HG03575 (cell line): Measurements from ENCODE around the gene IER2.

ENCODE experiments used
- ATAC-seq: cut with Tn5 transposase; IDR thresholded peaks from one replicate; pipeline ENCODE4 v1.9.1; 2021; ENCODE audit not compliant: unreplicated experiment, insufficient number of reproducible peaks, low FRiP score; ENCODE audit errors: extremely low read depth

IER2 gene, protein sequence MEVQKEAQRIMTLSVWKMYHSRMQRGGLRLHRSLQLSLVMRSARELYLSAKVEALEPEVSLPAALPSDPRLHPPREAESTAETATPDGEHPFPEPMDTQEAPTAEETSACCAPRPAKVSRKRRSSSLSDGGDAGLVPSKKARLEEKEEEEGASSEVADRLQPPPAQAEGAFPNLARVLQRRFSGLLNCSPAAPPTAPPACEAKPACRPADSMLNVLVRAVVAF

DNA sequence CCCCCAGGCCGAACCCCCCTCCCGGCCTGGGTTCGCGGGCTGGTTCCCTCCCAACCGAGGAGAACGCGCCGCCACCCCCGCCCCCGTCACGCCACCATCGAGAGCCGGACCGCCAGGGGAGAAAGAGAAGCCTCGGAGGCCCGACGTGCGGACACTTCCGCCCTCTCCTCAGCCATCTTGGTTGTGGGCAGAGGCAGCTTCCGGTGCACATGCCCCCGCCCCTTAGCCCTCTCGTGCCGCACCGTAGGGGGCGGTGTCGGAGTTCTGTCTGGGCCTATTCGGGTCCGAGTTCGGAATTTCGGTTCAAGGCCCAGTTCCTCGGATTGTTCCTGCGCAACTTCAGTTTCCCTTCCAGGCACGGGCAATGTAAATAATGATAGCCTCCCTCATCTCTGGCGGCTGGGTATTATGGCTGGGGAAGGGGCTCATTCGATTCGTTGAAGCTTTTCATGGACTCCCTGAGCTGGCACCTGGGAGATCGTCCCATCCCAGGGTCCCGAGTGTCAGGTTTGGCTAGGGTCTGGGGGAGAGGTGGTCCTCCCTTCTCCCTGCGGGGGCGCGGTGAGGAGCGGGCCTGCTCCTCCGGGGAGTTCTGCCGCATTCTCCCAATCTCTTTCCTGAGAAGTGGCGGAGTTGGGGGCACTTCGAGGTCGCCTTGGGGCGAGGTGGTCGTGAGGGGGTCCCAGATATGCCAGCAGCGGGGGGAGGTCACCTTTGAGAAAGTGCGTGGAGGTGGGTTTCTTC, at the start of gene IER2, which contains the start of gene STX10:
Gene IER2 (plus strand): TSS at position 225 of the 744 bp plus-strand sequence. CDS start 2,776 bp downstream, outside the sequence.
Gene STX10 (minus strand): TSS at position 189 of the 744 bp plus-strand sequence. CDS start 202 bp downstream, outside the sequence.
- no peak for ATAC-seq

DNA sequence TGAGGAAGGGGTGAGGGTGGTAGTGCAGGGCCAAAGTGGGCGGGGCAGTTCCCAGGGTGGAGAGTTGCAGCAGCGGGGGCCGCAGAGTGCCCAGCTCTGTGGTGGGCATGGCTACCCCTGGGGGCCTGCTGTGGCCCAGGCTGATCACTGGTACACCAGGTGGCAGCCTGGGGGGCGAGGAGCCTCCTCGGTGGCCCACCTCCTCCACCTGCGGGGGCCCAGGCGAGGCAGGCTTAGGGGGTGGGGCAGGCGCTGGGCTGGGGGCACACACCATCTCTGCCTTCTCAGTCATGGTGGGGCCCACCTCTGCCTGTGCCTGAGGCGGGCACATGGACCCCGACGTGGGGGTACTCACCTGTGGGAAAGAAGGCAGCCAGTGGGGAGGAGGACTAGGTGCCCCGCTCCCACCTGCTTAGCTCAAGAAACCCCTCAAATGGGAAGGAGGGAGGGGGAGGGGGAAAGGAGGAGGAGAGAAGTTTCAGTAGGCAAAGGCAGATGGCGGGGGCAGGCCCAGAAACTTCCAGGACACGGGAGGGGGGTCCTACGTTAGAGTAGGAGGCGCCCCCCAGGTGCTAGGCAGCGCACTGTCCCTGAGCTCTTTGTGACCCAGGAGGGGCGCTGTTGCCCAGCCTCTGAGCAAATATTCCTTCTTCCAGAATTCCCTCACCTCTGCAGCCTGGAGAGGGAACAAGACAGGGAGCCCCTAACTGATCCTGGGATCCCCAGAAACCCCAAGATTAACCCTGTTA, 49.2 kb upstream of the IER2 start:
- no peak for ATAC-seq

DNA sequence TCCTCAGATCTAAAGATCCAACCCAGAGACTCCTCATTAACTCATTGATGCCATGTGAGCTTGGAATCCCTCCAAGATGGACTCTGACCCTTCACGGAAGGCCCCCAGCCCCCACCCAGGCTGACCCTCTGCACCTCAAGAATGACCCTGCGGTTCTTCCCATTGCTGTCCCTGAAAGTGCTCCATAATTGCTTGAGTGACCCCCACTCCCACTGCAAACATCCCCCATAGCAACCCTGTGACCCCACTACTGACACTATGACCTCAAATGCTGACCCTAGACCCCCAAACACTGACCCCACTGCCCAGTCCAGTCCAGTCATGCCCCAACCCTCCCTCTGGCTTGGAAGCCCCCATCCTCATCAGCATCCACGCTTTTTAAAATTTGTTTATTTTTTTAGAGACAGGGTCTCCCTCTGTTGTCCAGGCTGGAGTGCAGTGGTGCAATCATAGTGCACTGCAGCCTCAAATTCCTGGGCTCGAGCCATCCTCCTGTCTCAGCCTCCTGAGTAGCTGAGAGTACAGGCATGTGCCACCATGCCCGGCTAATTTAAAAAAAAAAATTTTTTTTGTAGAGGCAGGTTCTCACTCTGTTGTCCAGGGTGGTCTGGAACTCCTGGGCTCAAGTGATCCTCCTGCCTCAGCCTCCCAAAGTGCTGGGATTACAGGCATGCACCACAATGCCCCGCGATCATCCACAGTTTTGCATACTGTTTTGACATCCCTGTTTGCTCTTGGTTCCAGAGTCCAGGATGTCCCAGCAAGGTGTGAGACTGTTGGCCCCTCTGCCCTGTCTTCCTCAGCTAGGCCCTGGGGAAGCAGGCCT, 48.4 kb upstream of the IER2 start:
- no peak for ATAC-seq

DNA sequence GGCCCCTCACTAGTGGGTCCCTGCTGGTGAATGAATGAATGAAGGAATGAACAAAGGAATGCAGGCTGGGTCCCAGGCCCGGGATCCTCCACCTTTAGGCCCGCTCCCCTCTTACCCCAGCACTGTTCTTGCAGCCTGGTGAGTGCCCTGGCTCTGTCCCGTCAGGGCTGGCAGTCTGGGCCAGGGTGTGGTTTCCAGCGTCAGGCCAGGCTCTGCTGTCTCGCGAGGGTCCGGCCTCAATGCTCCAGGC, 47.9 kb upstream of the IER2 start:
- ATAC-seq: no peak

DNA sequence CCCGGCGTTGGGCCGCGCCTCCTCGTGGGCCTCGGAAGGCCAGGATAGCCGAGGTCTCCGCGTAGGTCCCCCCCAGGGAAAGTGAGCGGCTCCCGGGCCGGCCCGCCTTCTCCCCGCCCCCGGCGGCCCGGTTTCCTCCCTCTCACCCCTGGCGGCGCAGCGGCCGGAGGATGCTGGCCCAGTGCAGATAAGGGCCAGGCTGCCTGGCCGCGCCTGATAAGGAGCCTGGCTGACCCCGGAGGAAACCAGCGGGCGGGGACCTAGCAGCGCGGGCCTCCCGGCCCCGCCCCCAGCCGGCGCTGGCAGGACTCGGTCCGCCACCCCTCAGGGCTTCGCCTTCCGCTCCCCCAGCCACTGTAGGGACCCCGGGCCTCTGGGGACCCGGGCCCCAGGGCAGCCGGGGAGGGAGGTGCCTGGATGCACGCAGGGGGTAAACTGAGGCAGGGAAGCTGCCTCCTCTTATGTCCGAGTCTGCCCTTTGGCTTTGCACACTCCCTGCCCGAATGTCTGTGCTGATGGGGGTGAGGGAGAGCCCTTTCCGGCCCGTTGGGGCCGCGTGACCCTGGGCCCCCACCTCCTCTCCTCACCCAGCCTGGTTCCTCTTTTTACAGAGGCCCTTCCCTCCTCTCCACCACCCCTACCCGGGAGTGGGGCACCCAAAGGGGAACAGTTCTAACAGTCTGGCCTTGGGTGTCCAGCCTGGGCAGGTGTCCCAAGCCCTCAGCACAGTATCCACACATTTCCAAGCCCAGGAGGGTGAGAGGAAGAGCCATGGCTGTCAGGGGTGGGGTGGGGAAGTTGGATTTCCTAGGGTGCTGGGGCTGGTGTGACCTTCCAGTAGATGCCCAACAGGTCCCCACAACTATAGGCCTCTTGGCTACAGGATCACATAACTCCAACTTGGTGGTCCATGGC, 47.3 kb upstream of the IER2 start, which contains the start of gene LYL1:
Gene LYL1 (minus strand): TSS at position 193 of the 915 bp plus-strand sequence. CDS start 1,687 bp downstream, outside the sequence.
- no peak for ATAC-seq

DNA sequence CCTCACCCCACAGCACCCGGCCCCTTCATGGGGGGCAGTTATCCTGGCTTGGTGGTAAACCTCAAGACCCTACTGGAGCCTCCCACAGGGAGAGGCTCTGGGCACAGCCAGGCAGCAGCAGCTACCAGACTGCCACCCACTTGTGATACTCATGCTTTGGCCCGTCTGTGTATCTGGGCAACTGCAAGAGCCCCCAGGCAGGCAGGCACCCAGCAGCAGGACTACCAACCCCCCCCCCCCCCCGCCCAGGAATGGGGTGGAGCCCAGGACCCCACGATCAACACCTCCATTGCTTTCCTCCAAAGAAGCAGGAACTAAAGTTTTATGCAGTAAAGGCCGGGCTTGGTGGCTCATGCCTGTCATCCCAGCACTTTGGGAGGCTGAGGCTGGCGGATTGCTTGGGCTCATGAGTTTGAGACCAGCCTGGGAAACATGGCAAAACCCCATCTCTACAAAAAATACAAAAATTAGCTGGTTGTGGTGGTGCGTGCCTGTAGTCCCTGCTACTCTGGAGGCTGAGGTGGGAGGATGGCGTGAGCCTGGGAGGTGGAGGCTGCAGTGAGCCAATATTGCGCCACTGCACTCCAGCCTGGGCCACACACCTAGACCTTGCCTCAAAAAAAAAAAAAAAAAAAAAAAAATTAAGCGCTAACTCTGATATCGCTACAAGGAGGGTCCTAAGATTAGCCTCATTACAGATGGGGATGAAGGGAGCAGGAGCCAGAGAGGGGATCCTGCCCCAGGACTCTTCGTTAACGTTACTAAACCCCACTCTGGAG, 46.4 kb upstream of the IER2 start:
- ATAC-seq: no peak

DNA sequence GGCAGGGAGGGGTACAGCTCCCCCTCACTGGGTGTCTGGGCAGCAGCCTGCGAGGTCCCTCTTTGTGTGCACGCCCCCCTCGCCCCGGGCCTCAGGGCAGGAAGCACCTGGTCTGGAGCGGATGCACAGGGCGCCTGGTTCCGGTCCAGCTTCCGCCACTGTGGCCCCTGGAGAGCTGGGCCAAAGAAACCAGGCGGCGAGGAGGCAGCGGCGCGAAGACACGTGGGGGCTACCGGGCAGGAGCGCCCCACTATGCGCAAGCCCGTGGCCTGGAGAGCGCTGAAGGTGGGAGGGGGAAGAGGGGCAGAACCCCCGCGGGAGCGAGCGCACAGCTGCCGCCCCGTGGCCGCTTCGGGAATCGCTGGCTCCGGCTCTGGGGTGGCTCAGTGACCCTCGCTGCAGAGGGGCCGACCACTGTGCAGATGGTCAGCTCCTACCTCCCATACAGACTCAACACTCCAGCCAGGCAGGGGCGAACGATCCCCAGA, 45.8 kb upstream of the IER2 start:
- ATAC-seq: no peak

DNA sequence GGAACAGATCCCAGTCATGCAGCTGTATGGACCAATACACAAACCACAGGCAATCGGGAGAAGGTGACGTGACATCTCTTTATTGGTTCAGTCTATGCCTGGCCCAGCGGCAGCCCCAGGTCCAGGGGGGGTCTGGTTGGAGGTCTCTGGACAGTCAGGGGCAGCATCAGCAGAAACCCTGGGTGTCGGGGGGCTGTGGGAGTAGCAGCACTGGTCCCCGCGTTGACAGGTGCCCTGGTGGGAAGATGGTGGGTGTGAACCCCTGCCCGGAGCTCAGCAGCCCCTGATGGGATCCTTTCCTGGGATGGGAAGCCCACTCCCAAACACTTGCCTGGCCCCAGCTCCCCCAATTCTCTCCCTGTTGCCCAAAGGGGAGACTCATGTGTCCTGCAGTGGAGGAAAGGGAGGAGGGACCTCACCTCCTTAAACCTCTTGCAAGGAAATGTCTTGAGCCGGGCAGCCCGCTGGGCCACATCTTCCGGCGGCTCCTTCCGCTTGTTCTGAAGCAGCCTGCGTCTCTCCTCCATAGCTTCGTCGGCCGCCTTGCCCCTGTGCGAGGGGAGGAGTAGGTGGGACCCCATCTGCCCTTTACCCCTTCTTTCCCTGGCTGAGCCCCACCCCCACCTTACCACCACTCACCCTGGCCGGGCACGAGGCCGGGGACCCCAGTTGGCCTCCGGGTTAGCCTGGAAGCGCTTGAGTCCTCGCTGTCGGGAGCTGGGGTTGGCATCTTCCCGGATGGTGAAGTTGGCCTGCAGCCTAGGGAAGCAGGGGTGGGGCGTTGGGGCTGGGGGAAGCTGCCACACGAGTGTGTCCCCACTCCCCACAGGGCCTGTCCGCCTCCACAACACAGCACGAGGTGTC, 45.1 kb upstream of the IER2 start:
- no peak for ATAC-seq

DNA sequence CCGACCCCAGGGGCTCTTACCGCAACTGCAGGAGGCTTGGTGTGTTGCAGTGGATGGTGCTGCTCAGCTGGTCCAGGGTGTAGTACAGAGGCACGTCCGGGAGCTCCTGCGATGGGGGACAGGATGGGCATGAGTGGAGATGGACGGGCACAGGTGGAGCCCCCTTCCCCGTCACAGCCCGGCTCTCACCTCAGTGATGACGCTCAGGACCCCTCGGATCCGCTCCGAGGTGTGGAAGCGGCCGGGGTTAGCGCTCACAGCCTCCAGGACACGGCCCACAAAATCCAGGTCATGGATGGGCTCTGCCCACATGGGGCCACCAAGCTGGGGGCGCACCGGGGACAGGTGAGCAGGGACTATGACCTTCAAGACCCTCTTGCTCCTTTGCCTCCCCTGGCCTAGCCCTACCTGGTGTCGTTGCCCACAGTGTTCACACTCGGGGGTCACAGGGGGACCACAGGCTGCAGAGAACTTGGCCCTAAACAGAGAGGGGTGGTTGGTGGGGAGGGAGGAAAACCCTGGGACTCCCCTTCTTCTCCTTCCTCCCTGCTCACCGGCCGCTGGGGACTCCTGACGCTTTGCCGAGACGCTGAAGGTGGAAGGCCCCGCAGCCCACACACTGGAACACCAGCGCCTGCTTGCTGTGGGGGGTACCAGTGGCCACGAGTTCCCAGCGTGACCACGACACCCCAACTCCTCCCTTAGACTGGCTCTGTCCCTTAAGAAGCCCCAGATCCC, 40.7 kb upstream of the IER2 start:
- no peak for ATAC-seq

DNA sequence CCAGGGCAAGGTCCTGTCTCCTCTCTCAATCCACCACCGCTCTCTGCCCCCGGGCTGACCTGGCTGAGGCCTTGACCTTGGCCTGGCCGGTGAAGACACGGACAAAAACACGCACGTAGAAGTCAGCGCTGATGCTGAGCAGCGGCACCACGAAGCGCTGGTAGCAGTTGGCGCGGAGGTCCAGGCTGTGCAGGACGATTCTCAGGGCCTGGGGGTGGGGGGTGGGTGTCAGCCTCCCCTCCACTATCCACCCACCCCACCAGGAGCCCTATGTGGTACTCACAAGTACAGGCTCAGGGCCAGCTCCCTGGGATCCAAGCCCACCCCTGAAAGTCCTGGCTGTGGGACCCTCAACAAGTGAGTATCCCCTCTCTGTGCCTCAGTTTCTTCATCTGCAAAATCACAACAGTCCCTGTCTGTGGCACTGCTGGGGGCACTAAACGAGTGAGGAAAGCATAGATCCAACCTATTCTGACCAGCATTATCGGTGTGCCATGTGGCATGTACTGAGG, 40.1 kb upstream of the IER2 start:
- ATAC-seq: no peak

DNA sequence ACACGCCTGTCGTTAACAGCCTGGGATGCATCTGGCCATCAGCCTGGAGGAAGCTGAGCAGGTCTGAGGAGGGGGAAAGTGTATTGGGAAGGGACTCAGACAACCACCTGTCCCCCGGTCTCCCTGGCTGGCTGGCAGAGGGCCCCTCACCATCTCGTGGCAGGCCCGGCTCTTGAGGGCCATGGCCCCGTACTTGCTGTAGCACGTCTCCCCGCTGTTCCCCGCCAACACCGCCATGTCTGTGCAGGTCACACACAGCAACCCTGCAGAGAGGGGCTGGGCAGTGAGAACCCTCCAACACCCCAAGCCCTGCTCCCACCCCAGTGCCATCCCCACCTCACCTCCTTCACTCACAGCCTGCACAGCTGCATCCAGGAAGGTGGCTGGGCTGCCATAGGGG, 37.7 kb upstream of the IER2 start:
- ATAC-seq: no peak

DNA sequence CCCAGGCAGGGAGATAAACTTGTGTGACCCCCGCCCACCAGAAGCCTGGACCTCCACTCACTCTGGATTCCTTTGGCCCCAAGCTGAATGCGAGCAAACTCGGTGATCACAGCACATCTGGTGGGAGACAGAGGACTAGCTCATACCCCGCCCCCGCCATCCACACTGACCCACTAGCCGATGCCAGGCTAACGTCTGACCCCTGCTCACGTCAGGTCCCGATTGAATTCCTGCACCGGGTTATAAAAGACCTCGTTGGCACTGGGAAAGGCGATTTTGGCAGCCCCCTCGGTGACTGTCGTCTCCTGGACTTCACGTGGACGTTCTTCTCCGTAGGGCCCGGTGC, 34.3 kb upstream of the IER2 start:
- no peak for ATAC-seq

DNA sequence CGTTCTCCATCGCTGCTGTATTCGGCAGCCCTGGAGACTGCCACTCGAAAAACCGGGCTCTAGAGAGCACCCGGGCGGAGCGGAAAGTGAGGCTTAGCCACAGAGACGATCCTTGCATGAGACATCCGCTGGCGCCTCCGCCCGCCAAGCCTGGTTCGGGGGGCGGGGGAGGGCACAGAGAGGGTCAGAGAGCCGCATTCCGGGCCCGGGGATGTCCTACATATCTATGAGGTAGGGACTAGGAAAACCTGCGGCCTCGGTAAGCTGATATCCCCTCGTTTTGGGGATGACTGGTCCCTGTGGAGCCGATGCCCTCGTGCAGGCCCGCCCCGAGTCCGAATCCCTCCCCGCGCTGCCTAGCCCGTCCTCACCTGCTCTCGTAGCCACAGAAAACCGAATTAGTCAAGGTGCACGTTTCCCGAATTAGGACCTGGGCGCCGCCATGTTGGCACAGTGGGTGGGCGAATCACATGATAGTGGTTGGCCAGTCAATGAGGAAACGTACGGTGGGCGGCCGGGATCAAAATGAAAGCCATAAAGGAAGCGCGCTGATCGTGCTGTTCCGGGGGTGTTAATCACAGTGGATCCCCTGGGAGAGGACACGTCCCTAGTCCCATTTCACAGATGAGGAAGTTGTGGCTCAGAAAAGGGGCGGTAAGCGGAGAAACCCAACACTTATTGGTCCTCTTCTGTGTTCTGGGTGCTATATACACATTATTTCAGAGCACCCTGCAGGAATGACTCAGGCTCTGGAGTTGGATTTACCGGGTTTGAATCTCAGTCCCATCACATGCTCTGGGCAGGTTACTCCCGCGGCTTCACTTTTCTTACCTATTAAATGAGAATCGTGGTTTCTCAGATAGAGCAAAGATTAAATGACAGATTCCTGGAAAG, 33.7 kb upstream of the IER2 start, which contains the start of gene TRMT1:
Gene TRMT1 (minus strand): TSS at position 459 of the 894 bp plus-strand sequence. CDS start 341 bp downstream, at position 118.
- ATAC-seq: no peak

DNA sequence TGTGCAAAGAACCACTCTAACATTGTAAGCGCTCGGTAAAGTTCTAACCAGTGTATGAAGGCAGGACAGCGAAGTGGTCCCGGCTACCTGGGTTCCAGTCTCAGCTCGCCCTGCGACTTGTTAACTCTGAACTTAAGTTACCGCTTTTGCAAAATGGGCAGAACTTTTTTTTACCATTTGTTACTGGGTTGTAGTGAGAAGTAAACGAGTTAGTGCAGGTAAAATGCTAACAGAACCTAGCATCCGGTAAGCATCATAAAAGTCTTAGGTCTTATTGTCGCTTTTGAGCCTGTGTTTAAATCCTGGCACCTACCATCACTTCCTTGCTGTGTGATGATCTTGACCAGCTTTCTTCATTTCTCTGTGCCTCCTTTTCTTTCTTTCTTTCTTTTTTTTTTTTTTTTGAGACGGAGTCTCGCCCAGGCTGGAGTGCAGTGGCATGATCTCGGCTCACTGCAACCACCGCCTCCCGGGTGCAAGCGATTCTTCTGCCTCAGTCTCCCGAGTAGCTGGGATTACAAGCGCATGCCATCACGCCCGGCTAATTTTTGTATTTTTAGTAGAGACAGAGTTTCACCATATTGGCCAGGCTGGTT, 32.9 kb upstream of the IER2 start:
- no peak for ATAC-seq
